GM21529 (cell line): ENCODE results near the gene CDON.
"Not testable (repeated sequence)": the region's sequence is repeated elsewhere in the genome, so short reads cannot be mapped to it uniquely, and the experiment has no call there.

Source experiments
- ATAC-seq: cut with Tn5 transposase; IDR thresholded peaks from one replicate; pipeline ENCODE4 v1.9.1; 2021; ENCODE audit not compliant: unreplicated experiment

The CDON gene

GRCh38 chr11:125999234-125999880 is 63.3 kb downstream of the CDON start:
- ATAC-seq = no peak

GRCh38 chr11:125998267-125998666 is 64.4 kb downstream of the CDON start:
- no peak for ATAC-seq

DNA sequence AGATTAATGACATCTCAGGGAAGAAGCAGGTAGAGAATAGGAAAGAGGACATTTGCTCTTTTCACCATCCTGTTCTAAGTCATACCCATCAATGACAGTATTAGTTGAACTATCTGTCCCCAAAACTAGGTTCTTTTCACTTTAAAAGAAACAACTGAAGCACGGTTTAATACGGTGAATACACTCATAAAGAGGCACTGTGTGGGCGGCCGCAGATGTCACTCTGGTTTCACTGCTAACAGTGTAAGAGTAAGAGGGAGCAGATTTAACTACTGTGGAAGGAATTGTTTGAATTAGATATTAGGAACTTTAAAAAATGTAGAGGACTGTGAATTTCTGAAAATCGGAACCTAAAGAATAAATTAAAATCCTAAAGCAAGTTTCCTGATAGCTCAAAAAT is 67.4 kb downstream of the CDON start:
- ATAC-seq = peak; percentile 96

DNA sequence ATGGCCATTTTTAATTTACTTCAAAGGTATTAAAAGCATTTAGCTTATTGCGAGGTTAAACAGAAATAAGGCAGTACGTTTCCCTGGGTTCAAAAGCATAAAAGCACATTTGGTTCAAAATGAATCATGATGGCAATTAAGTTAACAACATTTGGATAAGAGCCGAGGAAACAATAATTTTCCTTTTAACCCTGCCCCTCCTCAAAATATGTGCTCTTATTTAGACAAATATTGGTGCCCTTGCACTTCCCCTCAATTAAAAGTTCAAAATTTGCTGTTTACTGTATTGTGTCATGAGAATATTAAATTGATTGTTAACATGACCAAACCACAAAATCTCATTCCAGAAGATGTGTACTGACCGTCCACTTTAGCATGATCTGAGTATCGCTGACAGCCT is 68.2 kb downstream of the CDON start:
- ATAC-seq = no peak

- ATAC-seq = no peak
These were observed 69.8 kb downstream of the CDON start for GRCh38 chr11:125992893-125993292.

DNA sequence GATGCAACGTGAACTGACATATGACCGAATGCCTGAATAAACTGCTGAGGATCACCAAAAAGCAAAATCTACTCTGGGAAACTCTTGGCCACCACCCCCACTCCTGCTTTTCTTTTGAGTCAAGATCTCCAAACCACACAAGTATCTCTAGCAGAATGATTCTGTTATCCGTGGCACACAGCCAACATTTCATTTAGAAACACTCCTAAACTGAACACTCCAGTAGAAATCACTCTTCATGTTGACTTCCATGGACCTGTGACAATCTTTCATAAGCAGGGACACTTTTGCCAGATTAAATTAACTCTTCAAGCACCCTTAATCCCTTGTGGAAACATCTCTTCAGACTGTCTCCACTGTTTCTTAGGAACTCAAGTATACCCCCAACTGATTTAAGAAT is 72.4 kb downstream of the CDON start:
- no peak for ATAC-seq

GRCh38 chr11:125987066-125987641 is 75.5 kb downstream of the CDON start:
- ATAC-seq = no peak

GRCh38 chr11:125985956-125986355 is 76.7 kb downstream of the CDON start:
- not testable (repeated sequence) for ATAC-seq

- ATAC-seq = no peak
These were observed 80.3 kb downstream of the CDON start for GRCh38 chr11:125982348-125982730.

DNA sequence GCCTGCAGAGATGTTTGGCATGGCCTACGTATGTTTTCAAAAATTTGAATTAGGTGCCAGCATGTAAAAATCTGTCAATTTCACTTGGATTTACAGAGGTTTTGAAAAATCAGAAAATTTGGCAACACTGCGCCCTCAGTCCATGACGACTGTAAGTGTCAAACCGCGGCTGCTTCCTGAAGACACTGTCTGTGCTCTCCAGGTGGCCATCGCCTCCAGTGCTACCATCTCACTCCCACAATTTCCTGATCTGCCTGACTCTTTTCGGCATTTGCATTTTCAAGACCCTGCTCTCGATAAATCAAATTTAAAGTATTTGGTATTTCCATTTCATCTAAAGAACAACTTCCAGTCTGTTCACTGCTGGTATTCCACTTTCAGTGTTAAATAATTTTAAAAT is 82.2 kb downstream of the CDON start:
- ATAC-seq = no peak

GRCh38 chr11:125979511-125979910 is 83.2 kb downstream of the CDON start:
- no peak for ATAC-seq

DNA sequence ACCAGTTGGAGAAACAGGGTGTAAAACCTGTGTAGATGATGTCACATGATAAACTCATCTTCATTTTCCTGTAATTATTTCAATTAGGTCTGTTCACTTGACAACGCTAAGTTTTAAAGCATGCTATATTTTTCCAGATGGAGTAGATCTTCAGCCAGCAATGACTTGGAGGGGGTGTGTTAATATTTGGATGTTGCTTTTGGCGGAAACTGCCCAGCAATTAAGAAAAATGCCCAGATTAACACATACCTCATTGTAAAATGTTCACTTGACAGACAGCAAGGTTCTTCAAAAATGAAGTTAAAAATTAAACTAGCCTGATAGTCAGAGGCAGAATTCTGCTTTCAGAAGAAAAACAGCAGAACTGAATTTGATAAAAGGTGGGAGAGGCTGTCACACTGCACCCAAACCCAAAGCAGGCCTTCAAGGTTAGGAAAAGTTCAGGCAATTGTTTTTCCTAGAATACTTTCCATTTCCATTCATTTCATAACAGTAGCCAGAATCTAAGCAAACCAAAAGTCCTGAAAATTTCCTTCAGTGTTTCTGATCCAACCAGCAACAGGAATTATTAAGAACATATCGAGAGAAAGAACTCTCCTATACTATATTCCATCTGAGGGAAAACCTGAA is 83.8 kb downstream of the CDON start:
- no peak for ATAC-seq

- ATAC-seq = no peak
These were observed 84.4 kb downstream of the CDON start for GRCh38 chr11:125978181-125978716.

DNA sequence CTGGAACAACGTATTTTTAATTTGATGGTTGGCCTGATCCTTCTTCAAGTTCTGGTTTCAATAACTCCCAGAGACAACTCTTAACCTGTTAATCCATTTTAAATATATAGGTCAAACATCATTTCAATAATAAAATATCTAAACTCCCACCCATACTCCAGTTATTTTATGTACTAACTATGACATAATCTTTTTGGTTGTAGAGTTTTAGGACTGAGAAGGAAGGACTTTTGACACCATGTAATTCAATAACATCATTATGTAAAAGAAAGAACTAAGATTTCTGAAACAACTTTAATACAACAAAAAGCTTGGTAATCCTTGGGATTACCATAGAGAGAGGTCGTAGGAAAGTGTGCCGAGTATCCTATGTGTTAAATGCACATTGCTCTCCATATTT is 85.3 kb downstream of the CDON start:
- no peak for ATAC-seq

DNA sequence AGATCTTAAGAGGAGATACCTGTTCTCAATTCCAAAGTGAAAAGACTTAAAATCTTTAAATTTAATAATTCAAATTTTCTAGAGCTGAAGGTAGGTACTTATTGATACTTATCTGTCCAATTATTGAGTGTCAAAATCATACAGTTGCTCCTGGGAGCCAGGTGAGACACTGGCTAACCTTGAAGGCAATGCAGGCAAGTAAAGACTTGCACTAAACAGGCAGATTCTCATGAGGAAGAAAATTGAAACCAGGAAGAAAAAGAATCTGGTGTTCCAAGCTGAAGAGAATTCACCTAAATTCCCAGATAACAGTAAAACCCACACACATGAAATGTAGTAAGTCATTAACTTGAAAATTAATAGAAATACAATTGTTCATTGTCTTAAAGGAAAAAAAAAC is 86.5 kb downstream of the CDON start:
- ATAC-seq = no peak

GRCh38 chr11:125975634-125976033 is 87.0 kb downstream of the CDON start:
- ATAC-seq = no peak

DNA sequence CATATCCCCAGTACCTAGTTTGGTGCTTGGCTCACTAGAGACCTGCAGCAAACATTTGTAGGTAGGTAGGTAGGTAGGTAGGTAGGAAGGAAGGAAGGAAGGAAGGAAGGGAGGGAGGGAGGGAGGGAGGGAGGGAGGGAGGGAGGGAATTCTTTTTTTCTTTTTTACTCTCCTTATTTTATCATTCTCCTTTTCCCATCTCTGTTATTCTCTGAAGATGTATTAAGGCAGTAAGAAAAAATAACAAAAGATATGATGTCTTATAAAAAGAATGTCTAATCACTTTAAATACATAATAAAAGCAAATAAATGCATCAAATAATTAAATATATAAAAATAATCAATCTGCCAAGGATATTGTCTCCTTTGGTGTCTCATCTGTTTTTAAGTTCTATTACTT is 88.4 kb downstream of the CDON start:
- no peak for ATAC-seq

- no peak for ATAC-seq
These were observed 91.0 kb downstream of the CDON start for GRCh38 chr11:125971618-125972017.

GRCh38 chr11:125968354-125968753 is 94.3 kb downstream of the CDON start:
- no peak for ATAC-seq

DNA sequence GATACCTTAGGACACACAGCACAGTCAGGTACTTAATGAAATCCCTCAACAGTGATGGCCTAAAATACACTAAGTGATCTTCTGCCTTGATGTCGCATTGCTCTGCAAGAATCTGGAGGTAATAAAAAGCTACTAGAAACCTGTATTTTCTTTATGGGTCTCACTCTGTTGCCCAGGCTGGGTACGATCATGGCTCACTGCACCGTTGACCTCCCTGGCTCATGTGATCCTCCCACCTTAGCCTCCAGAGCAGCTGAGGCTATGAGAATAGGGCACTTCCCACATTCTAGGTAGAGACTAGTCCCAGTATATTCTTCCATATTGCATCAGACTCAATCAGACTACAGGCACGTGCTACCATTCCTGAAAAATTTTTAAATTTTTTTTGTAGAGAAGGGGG is 95.2 kb downstream of the CDON start:
- no peak for ATAC-seq

DNA sequence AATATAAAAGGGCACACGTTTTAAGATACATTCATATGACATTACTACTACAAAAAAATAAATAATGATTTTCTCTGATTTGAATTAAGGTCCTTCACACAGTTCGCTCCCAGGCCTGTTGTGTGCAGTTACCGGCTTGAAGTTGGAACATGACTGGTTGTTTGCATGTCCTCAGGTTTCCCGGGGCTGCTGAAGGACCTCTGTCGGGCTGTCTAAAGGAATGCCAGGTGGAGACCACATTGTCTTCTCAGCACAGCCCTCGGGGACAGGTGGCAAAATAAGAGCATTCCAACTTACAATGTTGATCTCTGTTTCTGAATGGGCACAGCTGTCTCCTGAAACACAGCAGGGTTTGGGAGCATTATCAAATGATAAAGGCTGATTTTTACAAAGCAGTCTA is 101.9 kb downstream of the CDON start:
- ATAC-seq = no peak

DNA sequence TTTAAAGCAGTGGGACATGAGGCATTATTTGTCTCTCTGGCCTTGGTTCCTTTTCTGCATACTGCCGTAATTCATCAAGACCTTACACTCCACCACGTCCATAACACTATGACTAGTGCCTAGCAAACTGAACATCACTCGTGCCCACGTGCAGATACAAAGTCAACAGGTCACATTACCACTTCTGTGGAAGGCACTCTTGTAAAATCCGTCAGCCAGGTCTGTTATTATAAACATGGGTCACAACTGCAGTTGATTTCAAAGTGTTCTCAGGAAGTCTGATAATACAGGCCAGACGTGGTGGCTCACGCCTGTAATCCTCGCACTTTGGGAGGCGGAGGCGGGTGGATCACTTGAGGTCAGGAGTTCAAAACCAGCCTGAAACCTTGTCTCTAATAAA is 102.7 kb downstream of the CDON start:
- no peak for ATAC-seq
